Measurements from ENCODE around the gene RBBP6. TPM values are rescaled to one million over a fixed set of nuclear protein-coding genes. Genes with fewer than 3 reads are reported as not detected.

RBBP6 gene
- total and polyA plus RNA-seq, 9 of the 15 experiments (the other 6 are each of a cell fraction or from before 2014, with no cell fraction given) = 19.2 to 76.6 (median 42.7) TPM

- Histone ChIP-seq H3K27ac (ENCODE audit: extremely low read depth, low read depth, low read length) (no peak overlapping the region), H3K9me1 (ENCODE audit: control insufficient read depth, insufficient read depth, low read length) (no peaks in the 10 kb centered on the region), H3K36me3 (ENCODE audit: control insufficient read depth, insufficient read depth, low read length) (no peaks in the 10 kb centered on the region), H3K79me2 (ENCODE audit: control insufficient read depth, insufficient read depth, low read length) (no peaks in the 10 kb centered on the region), H3K4me1 (replicated peaks in 1 of 2; ENCODE audit: control insufficient read depth in 2 of 2, insufficient read depth in 2 of 2, low read length in 2 of 2) (peaks cover 0 to 3% of the 10 kb centered on the region in 2 experiments; a peak in 2 of 5 replicates), H3K4me3 (no peak overlapping the region), H4K20me1 (replicated peaks; ENCODE audit: control insufficient read depth, insufficient read depth, low read length) (no peaks in the 10 kb centered on the region), H2AFZ (ENCODE audit: low read depth, low read length) (no peak overlapping the region), H3K9ac (ENCODE audit: insufficient read depth in 1 of 2, low read depth in 2 of 2, low read length in 2 of 2) (no peak overlapping the region), H3K4me2 (ENCODE audit: insufficient read depth, low read length) (no peak overlapping the region), H3K27me3 (ENCODE audit: control insufficient read depth in 2 of 2, insufficient read depth in 2 of 2, low read length in 2 of 2) (peaks cover 26 to 45% of the 10 kb centered on the region in 2 experiments), H3K9me3 (replicated peaks; ENCODE audit: control insufficient read depth, insufficient read depth, low read depth, low read length) (no peaks in the 10 kb centered on the region)
- intact Hi-C loops (cut with micrococcal nuclease) (no loop called here), in situ Hi-C loops (cut with MboI) (no loop called here)
- ATAC-seq (no peak), FAIRE-seq (no peak), DNase-seq (ENCODE audit: extremely low read depth in 1 of 4, low spot score in 3 of 4) (no peak)
- CTCF ChIA-PET (ENCODE audit: low intra/inter-chr PET ratio) = no interaction called here
- 4% methylated on average over 11 of the region's 11 CpGs for WGBS (ENCODE audit: insufficient coverage, low coverage, missing lambda C conversion rate)
- BruUV-seq (replicated peaks) = no TSS peak
- no peak for TF ChIP-seq MAFF (IDR thresholded peaks at IDR 0.05; ENCODE audit: low read length)
- no peak for TF ChIP-seq AFF1 (IDR thresholded peaks at IDR 0.05; ENCODE audit: low read depth in 1 of 2, partially characterized antibody in 2 of 2)
- POLR2A ChIA-PET = no interaction called here
These were observed 71.9 kb downstream of the RBBP6 start for GRCh38 chr16:24611310-24611709.
